HepG2 (cell line): Measurements from ENCODE around the gene SIN3A. TPM values are rescaled to one million over a fixed set of nuclear protein-coding genes. Genes with fewer than 3 reads are reported as not detected.
A peak's percentile ranks its signal among the peaks of the same experiment; 100 is the strongest.

Experiments
- CHCHD3 ChIP-seq: sonication (generic); formaldehyde crosslinking; IDR thresholded peaks from 2 replicates; pipeline ENCODE4 v1.8.0; 2022; ENCODE audit warnings: mild to moderate bottlenecking, missing genetic modification reagents, moderate library complexity
- HDAC1 ChIP-seq: sonication (generic); formaldehyde crosslinking; IDR thresholded peaks from 2 replicates; pipeline ENCODE4 v1.5.1; 2020; ENCODE audit warnings: mild to moderate bottlenecking, missing genetic modification reagents
- HOXA3 ChIP-seq: sonication (generic); formaldehyde crosslinking; IDR thresholded peaks from 2 replicates; pipeline ENCODE4 v1.5.0; 2020; ENCODE audit warnings: missing genetic modification reagents
- ISL2 ChIP-seq: sonication (generic); formaldehyde crosslinking; IDR thresholded peaks from 2 replicates; pipeline ENCODE4 v1.5.0; 2020; ENCODE audit warnings: missing genetic modification reagents
- MXI1 ChIP-seq: IDR thresholded peaks from 3 replicates; pipeline ENCODE4 v1.6.1; 2012; ENCODE audit warnings: low read depth, low read length, inconsistent platforms, borderline replicate concordance
- NFE2 ChIP-seq: sonication (generic); formaldehyde crosslinking; IDR thresholded peaks from 2 replicates; pipeline ENCODE4 v1.4.0; 2020; ENCODE audit warnings: missing genetic modification reagents
- TBP ChIP-seq: sonication (generic); formaldehyde crosslinking; IDR thresholded peaks from 2 replicates; pipeline ENCODE4 v1.5.0; 2020; ENCODE audit warnings: missing genetic modification reagents
- ZBTB4 ChIP-seq: sonication (generic); formaldehyde crosslinking; IDR thresholded peaks from 2 replicates; pipeline ENCODE4 v1.4.0; 2020; ENCODE audit warnings: missing genetic modification reagents, mild to moderate bottlenecking, borderline replicate concordance
- ZMAT3 ChIP-seq: sonication (generic); formaldehyde crosslinking; conservative IDR thresholded peaks from 2 replicates; pipeline ENCODE4 v1.7.0; 2021; ENCODE audit warnings: missing genetic modification reagents
- ZNF10 ChIP-seq: sonication (generic); formaldehyde crosslinking; IDR thresholded peaks from 2 replicates; pipeline ENCODE4 v1.4.0; 2020; ENCODE audit warnings: mild to moderate bottlenecking, low read depth, missing genetic modification reagents, borderline replicate concordance
- ZNF335 ChIP-seq: sonication (generic); formaldehyde crosslinking; IDR thresholded peaks from 2 replicates; pipeline ENCODE4 v1.4.0; 2020; ENCODE audit warnings: missing genetic modification reagents
- ZNF44 ChIP-seq: sonication (generic); formaldehyde crosslinking; IDR thresholded peaks from 2 replicates; pipeline ENCODE4 v1.5.1; 2020; ENCODE audit warnings: mild to moderate bottlenecking, missing genetic modification reagents
- ZNF616 ChIP-seq: sonication (generic); formaldehyde crosslinking; IDR thresholded peaks from 2 replicates; pipeline ENCODE4 v1.5.0; 2020; ENCODE audit warnings: low read depth, mild to moderate bottlenecking, missing genetic modification reagents
- ZNF619 ChIP-seq: sonication (generic); formaldehyde crosslinking; IDR thresholded peaks from 2 replicates; pipeline ENCODE4 v1.4.0; 2020; ENCODE audit warnings: mild to moderate bottlenecking, missing genetic modification reagents
- polyA plus RNA-seq, 8 experiments: library from polyadenylated mRNA; depleted of rRNA in 3 of 8; stranded (reverse) in 7 of 8; unstranded in 1 of 8; fragments of >200 nt; fragmentation: Illumina TruSeq in 4 of 8; extraction: Trizol in 4 of 8; gene quantifications; 2 replicates each; pipeline versions ENCODE4 v1.2.1 to v1.2.3, GENCODE V29; 2011 to 2016; ENCODE audit warnings: low read depth in 4 of 8, missing spikeins in 1 of 8, mixed read lengths in 1 of 8; ENCODE audit not compliant: insufficient read depth in 1 of 8
- total RNA-seq, 5 experiments: library from RNA; depleted of rRNA; stranded (reverse); fragments of >200 nt; fragmentation: Illumina TruSeq; extraction: Trizol; gene quantifications; 2 replicates each; pipeline ENCODE4 v1.2.3, GENCODE V29; 2016; ENCODE audit warnings: low read depth in 1 of 5
- TF ChIP-seq, protein P1 (sequence below): IDR thresholded peaks from 2 replicates; pipeline ENCODE4 v1.6.1; 2016; ENCODE audit warnings: low read depth, missing genetic modification reagents, missing compliant biosample characterization
- TF ChIP-seq, protein P2 (sequence below): sonication (generic); formaldehyde crosslinking; IDR thresholded peaks from 2 replicates; pipeline ENCODE4 v1.5.0; 2020; ENCODE audit warnings: mild to moderate bottlenecking, missing genetic modification reagents, moderate library complexity
- TF ChIP-seq, protein P3 (sequence below), 2 experiments: sonication (generic) in 1 of 2; formaldehyde crosslinking in 1 of 2; IDR thresholded peaks; 2 replicates each; pipeline versions ENCODE4 v1.5.1 to v1.6.1; 2011 to 2020; ENCODE audit warnings: borderline replicate concordance in 1 of 2, low read depth in 1 of 2, low read length in 1 of 2, mild to moderate bottlenecking in 1 of 2, missing genetic modification reagents in 1 of 2, moderate library complexity in 1 of 2

SIN3A gene
- total and polyA plus RNA-seq, 2 of the 13 experiments (the other 11 are each of a cell fraction or from before 2014, with no cell fraction given): 16.1 to 28.1 TPM

DNA sequence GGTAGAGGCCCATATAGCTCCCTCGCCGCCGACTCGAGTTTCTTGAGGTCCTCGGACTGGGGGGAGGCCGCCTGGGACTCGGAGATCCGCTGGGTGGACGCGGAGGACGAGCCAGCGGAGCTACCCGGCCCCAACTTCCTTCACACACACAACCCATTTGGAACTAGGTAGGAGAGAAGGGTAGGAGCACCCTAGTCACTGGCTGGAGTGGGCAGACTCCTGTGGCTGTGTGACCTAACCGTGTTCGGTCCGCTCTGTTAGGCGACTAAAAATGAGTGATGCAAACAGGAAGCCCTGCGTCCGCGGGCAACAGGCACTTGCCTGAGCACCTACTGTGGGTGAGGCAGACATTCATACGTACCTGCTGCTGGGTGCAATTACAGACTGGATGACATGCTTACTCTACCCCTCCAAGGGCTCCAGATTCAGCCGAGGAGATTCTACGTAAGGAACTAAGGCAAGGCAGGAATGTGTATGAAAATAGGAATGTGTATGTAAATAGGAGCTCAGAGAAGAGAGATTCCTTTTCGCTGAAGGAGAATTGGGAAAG, 4.6 kb upstream of the SIN3A start (continued):
- TF ChIP-seq, protein P1, sequence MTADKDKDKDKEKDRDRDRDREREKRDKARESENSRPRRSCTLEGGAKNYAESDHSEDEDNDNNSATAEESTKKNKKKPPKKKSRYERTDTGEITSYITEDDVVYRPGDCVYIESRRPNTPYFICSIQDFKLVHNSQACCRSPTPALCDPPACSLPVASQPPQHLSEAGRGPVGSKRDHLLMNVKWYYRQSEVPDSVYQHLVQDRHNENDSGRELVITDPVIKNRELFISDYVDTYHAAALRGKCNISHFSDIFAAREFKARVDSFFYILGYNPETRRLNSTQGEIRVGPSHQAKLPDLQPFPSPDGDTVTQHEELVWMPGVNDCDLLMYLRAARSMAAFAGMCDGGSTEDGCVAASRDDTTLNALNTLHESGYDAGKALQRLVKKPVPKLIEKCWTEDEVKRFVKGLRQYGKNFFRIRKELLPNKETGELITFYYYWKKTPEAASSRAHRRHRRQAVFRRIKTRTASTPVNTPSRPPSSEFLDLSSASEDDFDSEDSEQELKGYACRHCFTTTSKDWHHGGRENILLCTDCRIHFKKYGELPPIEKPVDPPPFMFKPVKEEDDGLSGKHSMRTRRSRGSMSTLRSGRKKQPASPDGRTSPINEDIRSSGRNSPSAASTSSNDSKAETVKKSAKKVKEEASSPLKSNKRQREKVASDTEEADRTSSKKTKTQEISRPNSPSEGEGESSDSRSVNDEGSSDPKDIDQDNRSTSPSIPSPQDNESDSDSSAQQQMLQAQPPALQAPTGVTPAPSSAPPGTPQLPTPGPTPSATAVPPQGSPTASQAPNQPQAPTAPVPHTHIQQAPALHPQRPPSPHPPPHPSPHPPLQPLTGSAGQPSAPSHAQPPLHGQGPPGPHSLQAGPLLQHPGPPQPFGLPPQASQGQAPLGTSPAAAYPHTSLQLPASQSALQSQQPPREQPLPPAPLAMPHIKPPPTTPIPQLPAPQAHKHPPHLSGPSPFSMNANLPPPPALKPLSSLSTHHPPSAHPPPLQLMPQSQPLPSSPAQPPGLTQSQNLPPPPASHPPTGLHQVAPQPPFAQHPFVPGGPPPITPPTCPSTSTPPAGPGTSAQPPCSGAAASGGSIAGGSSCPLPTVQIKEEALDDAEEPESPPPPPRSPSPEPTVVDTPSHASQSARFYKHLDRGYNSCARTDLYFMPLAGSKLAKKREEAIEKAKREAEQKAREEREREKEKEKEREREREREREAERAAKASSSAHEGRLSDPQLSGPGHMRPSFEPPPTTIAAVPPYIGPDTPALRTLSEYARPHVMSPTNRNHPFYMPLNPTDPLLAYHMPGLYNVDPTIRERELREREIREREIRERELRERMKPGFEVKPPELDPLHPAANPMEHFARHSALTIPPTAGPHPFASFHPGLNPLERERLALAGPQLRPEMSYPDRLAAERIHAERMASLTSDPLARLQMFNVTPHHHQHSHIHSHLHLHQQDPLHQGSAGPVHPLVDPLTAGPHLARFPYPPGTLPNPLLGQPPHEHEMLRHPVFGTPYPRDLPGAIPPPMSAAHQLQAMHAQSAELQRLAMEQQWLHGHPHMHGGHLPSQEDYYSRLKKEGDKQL: no peak
- TF ChIP-seq NFE2 (CRISPR knock-in tag) (no peak), ZNF10 (CRISPR knock-in tag) (no peak), TBP (no peak), HDAC1 (CRISPR knock-in tag) (no peak), ZNF616 (CRISPR knock-in tag) (no peak), ZMAT3 (CRISPR knock-in tag) (no peak), ZBTB4 (CRISPR knock-in tag) (no peak), MXI1 (peak; percentile 12; the same call in 1 of the 3 replicates), HOXA3 (CRISPR knock-in tag) (peak; percentile 45; the same call in 1 of the 2 replicates), ZNF335 (peak; percentile 63; the same call in 1 of the 2 replicates), CHCHD3 (CRISPR knock-in tag) (no peak), ZNF619 (CRISPR knock-in tag) (0 out of 2 replicates have a peak, but pooled peaks have one; percentile 83), ZNF44 (CRISPR knock-in tag) (no peak), ISL2 (CRISPR knock-in tag) (no peak)
- TF ChIP-seq, protein P2, sequence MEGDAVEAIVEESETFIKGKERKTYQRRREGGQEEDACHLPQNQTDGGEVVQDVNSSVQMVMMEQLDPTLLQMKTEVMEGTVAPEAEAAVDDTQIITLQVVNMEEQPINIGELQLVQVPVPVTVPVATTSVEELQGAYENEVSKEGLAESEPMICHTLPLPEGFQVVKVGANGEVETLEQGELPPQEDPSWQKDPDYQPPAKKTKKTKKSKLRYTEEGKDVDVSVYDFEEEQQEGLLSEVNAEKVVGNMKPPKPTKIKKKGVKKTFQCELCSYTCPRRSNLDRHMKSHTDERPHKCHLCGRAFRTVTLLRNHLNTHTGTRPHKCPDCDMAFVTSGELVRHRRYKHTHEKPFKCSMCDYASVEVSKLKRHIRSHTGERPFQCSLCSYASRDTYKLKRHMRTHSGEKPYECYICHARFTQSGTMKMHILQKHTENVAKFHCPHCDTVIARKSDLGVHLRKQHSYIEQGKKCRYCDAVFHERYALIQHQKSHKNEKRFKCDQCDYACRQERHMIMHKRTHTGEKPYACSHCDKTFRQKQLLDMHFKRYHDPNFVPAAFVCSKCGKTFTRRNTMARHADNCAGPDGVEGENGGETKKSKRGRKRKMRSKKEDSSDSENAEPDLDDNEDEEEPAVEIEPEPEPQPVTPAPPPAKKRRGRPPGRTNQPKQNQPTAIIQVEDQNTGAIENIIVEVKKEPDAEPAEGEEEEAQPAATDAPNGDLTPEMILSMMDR (CRISPR knock-in tag): 0 out of 2 replicates have a peak, but pooled peaks have one; percentile 3
- TF ChIP-seq, protein P3, sequence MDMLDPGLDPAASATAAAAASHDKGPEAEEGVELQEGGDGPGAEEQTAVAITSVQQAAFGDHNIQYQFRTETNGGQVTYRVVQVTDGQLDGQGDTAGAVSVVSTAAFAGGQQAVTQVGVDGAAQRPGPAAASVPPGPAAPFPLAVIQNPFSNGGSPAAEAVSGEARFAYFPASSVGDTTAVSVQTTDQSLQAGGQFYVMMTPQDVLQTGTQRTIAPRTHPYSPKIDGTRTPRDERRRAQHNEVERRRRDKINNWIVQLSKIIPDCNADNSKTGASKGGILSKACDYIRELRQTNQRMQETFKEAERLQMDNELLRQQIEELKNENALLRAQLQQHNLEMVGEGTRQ (IDR thresholded peaks at IDR 0.05; ENCODE audit: low read depth, low read length): no peak
- TF ChIP-seq, protein P3 (CRISPR knock-in tag; IDR thresholded peaks at IDR 0.05; ENCODE audit: borderline replicate concordance): no peak
